ENCODE measurements around the gene KDM1B. TPM values are rescaled to one million over a fixed set of nuclear protein-coding genes. Genes with fewer than 3 reads are reported as not detected.

KDM1B gene
- total and polyA plus RNA-seq, 2 of the 8 experiments (the other 6 are each of a cell fraction or from before 2014, with no cell fraction given) = 3.7 to 7.5 TPM

- TF ChIP-seq POLR2AphosphoS5 (IDR thresholded peaks at IDR 0.05; ENCODE audit: low read depth, low read length) = no peak
Observed at GRCh38 chr6:18265787-18266522, 110.7 kb downstream of the KDM1B start (continued).
